HG02938 (cell line): ENCODE data around the gene SUZ12.
"Not testable (repeated sequence)": the region's sequence is repeated elsewhere in the genome, so short reads cannot be mapped to it uniquely, and the experiment has no call there.

Experiments
- ATAC-seq: cut with Tn5 transposase; IDR thresholded peaks from one replicate; pipeline ENCODE4 v1.9.1; 2021; ENCODE audit warnings: mild to moderate bottlenecking, moderate library complexity; ENCODE audit not compliant: unreplicated experiment

Gene SUZ12

GRCh38 chr17:31942396-31942795 lies 5.6 kb downstream of the SUZ12 start:
- not testable (repeated sequence) for ATAC-seq

DNA sequence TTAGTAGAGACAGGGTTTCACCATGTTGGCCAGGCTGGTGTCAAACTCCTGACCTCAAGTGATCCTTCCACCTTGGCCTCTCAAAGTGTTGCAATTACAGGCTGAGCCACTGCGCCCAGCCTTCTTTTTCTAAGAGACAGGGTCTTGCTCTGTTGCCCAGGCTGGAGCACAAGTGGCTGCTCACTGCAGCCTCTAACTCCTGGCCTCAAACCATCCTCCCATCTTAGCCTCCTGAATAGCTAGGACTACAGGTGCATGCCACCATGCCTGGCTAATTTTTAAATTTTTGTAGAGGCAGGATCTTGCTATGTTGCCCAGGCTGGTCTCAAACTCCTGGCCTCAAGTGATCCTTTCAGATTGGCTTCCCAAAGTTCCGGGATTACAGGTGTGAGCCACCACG lies 15.1 kb downstream of the SUZ12 start:
- not testable (repeated sequence) for ATAC-seq

DNA sequence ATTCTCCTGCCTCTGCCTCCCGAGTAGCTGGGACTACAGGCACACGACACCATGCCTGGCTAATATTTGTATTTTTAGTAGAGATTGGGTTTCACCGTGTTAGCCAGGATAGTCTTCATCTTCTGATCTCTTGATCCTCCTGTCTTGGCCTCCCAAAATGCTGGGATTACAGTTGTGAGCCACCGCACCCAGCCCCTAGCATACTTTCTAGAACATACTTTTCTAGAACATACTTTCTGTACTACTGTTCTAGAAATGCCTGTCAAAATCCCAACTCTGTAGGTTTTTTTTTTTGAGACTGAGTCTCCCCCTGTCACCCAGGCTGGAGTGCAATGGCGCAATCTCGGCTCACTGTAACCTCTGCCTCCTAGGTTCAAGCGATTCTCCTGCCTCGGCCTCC lies 27.3 kb downstream of the SUZ12 start:
- not testable (repeated sequence) for ATAC-seq

- ATAC-seq = no peak
These were observed 30.8 kb downstream of the SUZ12 start for GRCh38 chr17:31967648-31968047.

DNA sequence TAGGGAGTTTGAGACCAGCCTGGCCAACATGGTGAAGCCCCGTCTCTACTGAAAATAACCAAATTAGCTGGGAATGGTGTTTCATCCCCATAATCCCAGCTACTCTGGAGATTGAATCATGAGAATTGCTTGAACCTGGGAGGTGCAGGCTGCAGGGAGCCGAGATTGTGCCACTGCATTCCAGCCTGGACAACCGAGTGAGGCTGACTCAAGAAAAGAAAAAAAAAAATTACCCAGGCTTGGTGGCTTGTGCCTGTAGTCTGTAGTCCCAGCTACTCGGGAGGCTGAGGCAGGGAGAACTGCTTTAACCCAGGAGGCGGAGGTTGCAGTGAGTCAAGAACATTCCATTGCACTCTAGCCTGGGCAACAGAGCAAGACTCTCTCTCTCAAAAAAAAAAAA lies 33.6 kb downstream of the SUZ12 start:
- ATAC-seq = not testable (repeated sequence)

DNA sequence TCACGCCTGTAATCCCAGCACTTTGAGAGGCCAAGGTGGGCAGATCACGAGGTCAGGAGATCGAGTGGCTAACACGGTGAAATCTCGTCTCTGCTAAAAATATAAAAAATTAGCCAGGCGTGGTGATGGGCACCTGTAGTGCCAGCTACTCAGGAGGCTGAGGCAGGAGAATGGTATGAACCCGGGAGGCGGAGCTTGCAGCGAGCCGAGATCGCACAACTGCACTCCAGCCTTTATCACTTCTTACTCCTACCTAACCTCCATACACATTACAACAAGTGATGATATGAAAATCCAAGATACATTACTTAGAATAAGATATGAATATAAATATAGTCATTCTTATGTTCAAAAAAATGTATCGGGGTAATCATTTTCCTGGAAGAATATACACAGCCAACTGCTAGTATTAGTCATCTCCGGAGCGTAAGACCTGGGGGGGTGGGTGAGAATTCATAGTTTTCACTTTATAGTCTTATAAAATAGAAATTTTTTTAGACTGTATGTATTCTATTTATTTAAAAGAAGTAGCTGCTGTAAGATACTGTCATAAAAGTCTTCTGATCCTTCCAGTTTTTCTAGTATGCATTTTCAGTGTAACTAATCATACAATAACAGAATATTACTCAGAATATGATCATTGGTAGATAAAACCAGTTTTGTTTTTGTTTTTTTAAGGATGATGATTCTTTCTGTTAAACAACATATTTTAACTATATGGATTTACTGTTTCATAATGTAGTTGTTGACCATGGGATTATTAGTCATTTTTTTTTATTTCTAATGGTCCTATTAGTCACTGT lies 37.7 kb downstream of the SUZ12 start:
- not testable (repeated sequence) for ATAC-seq

GRCh38 chr17:31975391-31975790 lies 38.6 kb downstream of the SUZ12 start:
- not testable (repeated sequence) for ATAC-seq

- ATAC-seq = not testable (repeated sequence)
These were observed 55.0 kb downstream of the SUZ12 start for GRCh38 chr17:31991821-31992220.

DNA sequence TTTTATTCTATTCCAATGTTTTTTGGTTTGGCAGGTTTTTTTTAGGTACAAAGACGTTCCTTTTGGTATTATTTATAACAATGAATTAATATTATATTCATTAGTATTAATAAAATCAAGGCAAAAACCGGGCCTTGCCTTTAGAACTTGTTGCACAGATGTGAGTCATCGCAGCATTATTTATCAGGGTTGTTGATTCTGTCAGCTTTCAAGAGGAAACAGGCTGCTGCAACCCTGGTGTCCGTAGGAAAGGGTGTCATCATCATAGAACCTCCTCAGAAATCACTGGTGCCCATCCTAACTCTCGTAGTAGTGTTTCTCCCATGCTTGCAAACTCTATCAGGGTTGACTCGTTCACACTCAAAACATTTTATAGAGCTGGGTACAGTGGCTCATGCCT lies 60.2 kb downstream of the SUZ12 start:
- ATAC-seq = no peak

DNA sequence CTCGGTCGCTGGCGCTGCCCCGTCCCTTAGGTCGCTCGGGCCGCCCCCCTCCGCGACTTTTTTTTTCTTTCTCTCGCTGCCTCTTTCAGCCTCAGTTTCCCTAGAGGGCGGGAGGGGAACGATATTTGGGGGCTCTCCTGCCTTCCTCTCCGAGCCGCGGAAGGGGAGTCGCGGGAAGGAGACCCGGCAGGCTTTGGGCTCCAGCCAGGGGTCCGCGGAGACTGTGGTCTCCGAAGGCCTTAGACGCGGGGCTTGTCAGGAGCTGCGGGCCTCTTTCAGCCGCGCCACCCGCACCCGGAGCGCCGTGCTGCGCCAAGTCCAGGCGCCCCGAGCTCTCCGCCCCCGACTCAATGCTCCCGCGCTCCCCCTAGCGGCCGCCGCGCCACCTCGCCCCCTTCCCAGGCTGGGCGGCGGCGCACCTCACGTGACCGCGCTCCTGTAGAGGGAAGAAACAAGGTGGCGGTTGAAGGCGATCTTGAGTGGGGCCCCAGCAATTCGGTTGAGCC lies 70.2 kb downstream of the SUZ12 start, which contains the start of gene LRRC37B:
Gene LRRC37B (plus strand): TSS at position 427 of the 506 bp plus-strand sequence. CDS start 14,010 bp downstream, outside the sequence.
- peak; percentile 93 for ATAC-seq

DNA sequence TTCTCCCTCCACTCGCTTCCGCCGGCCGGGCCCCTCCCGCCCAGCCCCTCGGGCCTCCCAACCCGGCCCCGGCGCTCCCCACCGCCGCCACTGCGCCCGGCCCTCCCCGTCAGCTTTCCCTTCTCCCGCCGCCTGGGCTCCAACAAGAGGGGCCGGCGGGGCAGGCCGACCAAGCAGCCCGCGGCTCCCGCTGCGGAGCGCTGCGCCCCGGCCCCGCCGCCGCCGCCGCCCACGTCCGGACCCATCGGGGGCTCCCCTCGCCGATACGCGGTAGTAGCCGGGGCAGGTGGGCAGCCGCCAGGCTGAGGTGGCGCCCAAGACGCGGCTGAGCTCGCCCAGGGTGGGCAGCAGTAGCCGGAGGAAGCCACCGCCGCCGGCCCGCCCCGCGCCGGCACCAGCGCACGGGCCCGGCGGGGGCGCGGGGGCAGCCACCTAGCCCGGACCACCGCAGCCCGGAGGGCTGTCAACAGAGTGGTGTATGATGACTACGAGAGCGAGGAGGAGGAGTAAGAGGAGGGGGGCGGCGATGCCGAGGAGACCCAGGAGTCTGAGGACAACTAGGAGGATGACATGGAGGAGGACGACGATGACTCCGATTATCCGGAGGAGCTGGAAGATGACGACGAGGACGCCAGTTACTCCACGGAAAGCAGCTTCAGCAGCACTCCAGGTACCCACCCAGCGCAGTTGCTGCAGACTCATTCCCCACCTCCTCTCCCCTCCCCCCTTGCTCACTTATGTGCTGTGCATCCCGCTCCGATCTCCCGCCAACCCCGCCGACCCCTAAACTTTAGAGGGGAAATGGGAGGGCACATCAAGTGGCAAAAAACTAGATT lies 70.9 kb downstream of the SUZ12 start:
- ATAC-seq = peak; percentile 19

DNA sequence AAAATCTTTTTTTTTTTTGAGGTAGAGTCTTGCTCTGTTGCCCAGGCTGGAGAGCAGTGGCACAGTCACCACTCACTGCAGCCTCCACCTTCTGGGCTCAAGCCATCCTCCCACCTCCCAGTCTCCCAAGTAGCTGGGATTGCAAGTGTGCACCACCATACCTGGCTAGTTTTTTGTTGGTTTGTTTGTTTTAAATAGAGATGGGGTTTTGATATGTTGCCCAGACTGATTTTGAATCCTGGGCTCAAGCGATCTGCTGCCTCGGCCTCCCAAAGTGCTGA lies 72.4 kb downstream of the SUZ12 start:
- ATAC-seq = no peak

DNA sequence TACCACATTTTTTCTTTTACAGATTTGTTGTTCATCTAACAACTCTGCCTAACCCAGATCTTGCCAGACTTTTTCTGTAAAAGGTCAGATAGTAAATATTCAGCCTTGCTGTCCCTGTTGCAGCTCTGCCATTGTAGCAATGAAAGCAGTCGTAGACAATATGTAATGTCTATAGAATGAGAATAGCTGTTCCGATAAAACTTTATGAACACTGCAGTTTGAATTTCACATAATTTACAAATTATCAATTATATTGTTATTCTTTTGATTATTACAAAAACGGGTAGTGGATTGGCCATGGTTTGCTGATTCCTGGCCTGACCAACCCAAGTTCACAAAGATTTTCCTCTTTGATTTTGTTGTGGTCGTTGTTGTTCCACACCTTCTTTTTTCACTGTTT lies 73.3 kb downstream of the SUZ12 start:
- ATAC-seq = no peak

DNA sequence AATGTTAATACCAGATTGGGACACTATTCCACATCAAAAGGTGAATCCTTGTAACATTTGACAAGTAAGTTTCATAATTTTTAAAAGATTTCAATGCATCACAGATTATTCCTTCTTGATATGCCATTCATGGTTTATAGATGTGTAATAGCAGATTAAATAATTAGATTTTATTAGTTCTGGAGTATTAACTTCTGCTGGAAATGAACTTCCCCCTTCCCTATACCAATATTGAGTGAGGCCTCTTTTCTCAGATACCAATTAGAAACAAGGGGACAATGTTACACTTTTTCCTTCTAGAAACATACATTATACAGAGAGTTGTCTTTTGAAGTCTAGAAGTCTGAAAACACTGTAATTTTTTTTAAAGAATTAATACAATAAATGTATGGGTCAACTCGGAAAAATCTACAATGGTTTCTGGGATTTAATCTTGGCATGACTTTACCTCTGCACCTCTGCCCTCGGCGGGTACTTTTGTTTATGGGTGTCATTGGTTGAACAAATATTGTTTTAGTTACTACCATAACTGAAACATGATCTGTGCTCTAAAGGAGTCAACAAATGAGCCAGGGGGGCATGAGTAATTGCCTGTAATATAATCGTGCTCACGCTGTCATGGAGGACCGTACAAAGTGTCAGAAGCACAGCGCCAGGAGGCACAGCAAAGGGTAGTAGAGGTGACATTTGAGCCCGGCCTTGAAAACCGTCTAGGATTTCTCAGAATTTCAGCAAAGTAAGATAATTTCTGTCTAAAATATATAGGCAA lies 78.6 kb downstream of the SUZ12 start:
- ATAC-seq = no peak

GRCh38 chr17:32016231-32016630 lies 79.4 kb downstream of the SUZ12 start:
- ATAC-seq = no peak

GRCh38 chr17:32019228-32019627 lies 82.4 kb downstream of the SUZ12 start:
- ATAC-seq = no peak

DNA sequence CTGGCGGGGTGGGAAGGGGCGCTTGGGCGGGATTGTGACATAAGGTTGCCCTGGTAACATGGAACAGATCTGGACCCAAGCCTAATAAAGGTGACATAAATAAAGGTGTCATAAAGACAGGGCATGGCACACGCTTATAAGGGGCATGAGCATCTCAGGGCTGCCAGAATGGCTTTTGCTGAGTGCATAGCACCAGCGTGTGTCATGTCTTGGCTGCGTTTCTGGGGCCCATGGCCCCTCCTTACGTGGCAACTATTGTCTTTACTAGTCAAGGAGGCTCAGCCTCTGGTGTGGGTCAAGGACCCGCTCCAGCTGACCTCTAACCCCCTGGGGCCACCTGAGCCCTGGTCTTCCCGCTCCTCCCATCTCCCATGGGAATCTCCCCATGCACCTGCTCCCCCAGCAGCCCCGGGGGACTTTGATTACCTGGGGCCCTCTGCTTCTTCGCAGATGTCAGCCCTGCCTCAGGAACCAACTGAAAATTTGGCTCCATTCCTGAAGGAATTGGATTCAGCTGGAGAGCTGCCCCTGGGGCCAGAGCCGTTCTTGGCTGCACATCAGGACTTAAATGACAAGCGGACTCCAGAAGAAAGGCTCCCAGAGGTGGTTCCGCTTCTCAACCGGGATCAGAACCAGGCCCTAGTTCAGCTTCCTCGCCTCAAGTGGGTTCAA lies 84.3 kb downstream of the SUZ12 start:
- ATAC-seq = no peak

DNA sequence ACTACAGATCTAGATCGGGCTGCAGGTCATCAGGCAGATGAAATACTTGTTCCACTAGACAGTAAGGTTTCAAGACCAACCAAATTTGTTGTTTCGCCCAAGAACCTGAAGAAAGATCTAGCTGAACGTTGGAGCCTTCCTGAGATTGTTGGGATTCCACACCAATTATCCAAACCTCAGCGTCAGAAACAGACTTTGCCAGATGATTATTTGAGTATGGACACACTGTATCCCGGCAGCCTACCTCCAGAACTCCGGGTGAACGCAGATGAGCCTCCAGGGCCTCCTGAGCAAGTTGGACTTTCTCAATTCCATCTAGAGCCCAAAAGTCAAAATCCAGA lies 84.8 kb downstream of the SUZ12 start:
- ATAC-seq = no peak

DNA sequence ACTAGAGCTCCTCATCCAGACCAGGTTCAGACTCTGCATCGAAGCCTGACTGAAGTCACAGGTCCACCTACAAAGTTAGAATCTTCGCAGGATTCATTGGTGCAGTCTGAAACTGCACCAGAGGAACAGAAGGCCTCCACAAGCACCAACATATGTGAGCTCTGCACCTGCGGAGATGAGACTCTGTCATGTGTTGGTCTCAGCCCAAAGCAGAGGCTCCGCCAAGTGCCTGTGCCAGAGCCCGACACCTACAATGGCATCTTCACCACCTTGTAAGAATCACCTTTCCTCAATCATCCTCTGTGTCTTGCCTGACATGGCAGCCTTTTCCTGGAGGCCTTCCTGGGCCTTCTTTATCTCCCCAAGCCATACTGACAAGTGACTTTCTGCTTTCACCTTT lies 85.7 kb downstream of the SUZ12 start:
- ATAC-seq = not testable (repeated sequence)

DNA sequence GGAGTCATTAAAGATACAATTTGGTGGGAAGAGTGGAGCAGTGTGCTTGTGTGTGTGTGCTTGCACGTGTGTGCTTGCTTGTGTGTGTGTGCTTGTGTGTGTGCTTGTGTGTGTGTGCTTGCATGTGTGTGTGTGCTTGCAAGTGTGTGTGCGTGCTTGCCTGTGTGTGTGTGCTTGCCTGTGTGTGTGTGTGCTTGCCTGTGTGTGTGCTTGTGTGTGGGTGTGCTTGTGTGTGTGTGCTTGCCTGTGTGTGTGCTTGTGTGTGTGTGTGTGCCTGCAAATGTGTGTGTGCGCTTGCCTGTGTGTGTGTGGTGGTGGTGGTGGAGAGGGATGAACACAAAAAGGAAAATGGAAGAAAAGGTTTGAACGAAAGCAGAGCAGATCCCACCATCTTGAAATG lies 90.5 kb downstream of the SUZ12 start:
- not testable (repeated sequence) for ATAC-seq

- ATAC-seq = no peak
These were observed 96.4 kb downstream of the SUZ12 start for GRCh38 chr17:32033223-32033622.
